NCI-H226 (cell line): Measurements from ENCODE around the gene CHMP5.
A peak's percentile ranks its signal among the peaks of the same experiment; 100 is the strongest.
"Not testable (repeated sequence)": the region's sequence is repeated elsewhere in the genome, so short reads cannot be mapped to it uniquely, and the experiment has no call there.

Experiments used
- DNase-seq: peaks from one replicate; pipeline ENCODE4 v3.0.0-alpha.2; 2015

CHMP5 gene

DNA sequence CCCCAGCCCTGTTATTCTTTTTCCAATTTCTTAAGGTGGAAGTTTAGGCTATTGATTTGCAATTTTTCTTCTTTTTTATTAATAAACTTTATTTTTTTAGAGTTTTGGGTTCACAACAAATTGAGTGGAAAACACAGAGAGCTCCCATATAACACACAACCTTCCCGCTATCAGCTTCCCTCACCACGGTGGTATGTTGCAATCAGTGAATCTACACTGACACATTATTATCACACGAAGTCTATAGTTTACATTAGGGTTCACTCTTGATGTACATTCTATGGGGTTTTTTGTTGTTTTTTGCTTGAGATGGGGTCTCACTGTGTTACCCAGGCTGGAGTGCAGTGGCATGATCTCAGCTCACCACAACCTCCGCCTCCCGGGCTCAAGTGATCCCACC lies 20.7 kb downstream of the CHMP5 start:
- no peak for DNase-seq

DNA sequence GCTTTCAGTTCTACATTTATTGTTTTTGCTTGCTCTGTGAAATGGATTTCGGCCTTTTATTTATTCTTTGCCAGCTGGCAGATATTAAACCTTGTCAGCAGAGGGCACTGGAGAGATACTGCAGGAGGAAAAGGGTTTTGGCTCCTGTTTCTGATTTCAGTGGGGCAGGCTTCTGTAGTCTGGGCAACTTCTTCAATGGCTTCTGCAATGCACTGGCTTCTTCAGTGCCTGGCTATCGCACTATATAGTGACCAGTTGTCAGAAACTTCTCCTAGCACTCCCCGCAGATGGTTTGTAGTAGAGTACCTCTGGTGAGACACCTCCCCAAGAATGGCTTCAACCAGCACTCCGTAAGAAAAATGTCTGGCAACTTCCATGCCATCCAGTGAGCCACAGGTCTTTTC lies 22.2 kb downstream of the CHMP5 start:
- peak; percentile 18 for DNase-seq

GRCh38 chr9:33288235-33288634 lies 23.4 kb downstream of the CHMP5 start:
- DNase-seq, result no peak

DNA sequence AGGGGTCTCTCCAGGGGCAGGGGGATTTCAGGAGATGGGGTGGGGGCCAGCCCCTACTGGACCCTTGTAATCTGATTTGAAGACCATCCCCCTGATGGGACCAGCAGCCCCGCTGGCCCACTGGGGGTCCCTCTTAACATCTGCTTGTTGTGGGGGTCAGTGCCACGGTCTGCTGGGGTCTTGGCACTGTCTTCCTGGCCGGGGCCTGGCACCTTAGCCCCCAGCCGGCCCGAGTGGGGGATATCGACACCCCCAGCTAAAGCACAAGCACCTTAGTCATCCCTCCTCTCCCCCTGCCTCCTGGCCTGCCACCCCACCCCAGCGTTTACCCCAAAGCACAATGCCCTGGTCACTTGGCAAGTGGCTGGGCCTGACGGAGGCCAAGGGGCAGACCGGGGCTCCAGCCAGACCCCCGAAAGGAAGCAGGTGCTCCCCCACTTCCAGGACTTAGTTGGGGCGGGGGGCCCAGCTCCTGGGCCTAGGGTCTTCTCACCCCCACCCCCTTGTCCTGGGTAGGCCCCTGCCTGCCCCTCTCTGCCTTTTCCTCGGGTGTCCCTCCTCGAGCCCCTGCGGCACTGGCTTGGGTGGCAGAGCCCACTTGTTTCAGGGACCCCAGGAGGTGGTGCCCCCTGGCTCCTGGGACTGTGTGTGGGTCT lies 24.1 kb downstream of the CHMP5 start:
- no peak for DNase-seq

- DNase-seq, result no peak
These were observed 24.6 kb downstream of the CHMP5 start for GRCh38 chr9:33289496-33289895.

DNA sequence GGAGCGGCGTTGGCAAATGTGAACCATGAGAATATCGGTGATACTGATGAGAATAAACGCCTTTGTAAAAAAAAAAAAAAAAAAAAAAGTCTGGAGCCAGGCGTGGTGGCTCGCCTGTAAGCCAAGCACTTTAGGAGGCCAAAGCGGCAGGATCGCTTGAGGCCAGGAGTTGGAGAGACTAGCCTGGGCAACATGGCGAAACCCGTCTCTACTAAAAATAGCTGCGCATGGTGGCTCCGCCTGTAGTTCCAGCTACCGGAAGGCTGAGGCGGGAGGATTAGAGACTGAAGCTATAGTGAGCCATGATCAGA lies 25.0 kb downstream of the CHMP5 start:
- DNase-seq, result no peak

DNA sequence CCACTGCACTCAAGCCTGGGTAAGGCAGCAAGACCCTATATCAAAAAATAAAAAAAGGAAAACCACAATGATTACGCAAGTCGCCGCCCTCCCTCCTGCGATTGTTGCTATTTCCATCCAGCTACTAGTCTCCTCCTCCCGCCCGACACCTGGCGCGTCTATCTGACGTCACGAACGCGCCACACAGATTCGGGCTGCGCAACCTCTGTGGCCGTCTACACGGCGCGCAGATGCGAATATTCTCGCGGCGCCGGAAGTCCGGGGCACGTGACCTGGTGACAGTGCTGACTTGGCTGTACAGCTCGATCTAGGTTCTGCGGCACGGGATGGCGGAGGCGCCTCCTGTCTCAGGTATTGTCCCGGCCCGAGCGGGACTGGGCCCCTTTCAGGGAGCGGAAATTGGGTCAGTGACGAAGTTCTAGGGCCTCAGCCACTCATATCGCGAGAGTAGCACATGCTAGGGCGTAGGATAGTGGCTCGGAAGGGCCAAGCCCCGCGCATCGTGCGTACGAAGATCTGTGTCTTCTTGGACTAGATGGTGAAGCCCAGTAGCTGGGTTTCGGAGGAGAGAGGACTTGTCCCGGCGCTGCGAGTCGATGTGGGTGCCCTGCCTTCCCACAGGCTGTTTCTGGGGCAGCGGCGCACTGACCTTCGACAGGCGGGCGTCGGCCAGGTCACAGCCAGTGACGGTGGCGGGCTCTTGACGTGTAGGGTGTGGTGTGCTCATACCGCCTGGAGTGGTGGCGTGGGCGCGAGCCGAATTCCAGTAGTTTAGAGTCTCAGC lies 25.6 kb downstream of the CHMP5 start, which contains the start of gene NFX1:
Gene NFX1, plus strand, starts transcription at position 270 of the 784 bp plus-strand sequence. Its CDS starts 57 bp downstream, at position 327.
- DNase-seq, result peak; percentile 86

GRCh38 chr9:33291031-33291397 lies 26.2 kb downstream of the CHMP5 start:
- DNase-seq, result no peak

GRCh38 chr9:33291901-33292300 lies 27.1 kb downstream of the CHMP5 start:
- no peak for DNase-seq

DNA sequence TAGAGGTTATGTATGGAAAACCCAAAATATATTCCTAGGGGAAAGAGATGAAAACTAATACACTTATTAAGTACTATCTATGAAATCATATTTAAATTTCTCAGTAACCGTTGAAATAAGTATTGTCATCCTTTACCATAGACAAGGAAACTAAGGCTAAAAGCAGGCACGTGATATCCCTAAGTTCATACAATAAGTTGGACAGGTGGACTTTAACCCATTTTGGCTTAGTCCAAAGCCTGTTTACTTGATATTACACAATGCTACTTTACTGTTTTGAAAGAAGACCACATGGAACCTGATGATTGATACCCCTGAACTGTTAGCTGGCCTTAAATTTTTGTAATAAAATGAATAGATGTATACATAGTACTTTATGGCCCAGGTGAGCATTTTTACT lies 28.9 kb downstream of the CHMP5 start:
- DNase-seq, result no peak

DNA sequence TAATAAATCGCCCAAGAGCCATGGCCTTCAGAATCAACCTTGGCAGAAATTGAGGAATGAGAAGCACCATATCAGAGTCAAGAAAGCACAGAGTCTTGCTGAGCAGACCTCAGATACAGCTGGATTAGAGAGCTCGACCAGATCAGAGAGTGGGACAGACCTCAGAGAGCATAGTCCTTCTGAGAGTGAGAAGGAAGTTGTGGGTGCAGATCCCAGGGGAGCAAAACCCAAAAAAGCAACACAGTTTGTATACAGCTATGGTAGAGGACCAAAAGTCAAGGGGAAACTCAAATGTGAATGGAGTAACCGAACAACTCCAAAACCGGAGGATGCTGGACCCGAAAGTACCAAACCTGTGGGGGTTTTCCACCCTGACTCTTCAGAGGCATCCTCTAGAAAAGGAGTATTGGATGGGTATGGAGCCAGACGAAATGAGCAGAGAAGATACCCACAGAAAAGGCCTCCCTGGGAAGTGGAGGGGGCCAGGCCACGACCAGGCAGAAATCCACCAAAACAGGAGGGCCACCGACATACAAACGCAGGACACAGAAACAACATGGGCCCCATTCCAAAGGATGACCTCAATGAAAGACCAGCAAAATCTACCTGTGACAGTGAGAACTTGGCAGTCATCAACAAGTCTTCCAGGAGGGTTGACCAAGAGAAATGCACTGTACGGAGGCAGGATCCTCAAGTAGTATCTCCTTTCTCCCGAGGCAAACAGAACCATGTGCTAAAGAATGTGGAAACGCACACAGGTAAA lies 30.0 kb downstream of the CHMP5 start:
- DNase-seq, result no peak

DNA sequence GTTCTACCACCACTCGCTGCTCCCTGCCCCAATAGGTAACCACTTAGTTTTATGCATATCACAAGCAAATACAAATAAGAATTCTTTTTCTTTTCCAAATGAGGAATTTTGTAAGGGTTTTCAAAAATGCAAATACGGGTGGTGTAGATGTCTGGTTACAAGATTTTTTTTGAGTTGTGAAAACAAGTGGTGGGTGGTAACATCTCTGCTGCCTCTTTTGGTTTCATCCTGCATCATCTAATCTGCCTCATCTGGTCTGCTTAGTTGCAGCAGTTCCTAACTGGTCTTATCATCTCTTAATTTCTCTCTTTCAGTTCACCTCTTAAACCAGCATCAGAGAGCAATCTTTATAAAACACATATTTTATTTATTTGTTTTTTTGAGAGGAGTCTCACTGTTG lies 30.7 kb downstream of the CHMP5 start:
- DNase-seq, result no peak

GRCh38 chr9:33297432-33297831 lies 32.6 kb downstream of the CHMP5 start:
- no peak for DNase-seq

DNA sequence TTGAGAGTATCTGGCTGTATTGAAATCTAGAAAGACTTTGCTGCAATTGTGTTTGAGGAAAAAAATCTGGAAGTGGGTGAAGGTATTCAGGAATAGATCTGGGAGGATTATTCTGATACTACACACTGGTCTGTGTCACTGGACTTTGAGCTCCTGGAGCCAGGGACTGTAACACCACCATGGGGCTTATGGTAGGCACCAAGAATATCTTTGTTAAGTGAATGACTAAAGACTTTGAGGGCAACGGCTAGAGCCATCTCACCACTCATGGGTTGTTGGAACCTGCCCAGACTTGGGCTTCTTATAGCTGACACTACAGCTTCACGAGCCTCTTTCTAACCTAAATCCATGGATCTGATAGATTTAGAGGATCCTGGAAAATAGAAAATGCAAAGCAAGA lies 35.7 kb downstream of the CHMP5 start:
- no peak for DNase-seq

- DNase-seq, result no peak
These were observed 39.5 kb downstream of the CHMP5 start for GRCh38 chr9:33304362-33304761.

GRCh38 chr9:33306037-33306436 lies 41.2 kb downstream of the CHMP5 start:
- DNase-seq, result no peak

DNA sequence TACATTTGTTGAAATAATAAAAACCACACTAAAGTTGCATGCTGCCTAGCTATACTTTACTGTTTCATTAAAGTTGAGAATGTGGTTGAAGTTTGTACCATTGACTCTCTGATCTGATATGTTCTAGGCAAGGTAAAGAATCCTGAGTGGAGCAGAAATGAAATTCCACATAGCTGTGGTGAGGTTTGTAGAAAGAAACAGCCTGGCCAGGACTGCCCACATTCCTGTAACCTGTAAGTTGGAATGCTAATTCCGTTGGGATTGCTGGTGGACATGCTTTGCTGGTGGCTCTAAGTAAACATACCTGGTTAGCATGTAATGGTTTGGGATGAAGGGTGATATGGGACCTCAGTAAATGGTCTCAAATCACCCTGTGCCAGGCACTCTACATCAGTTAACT lies 42.2 kb downstream of the CHMP5 start:
- DNase-seq, result no peak

- no peak for DNase-seq
These were observed 45.1 kb downstream of the CHMP5 start for GRCh38 chr9:33309903-33310302.

DNA sequence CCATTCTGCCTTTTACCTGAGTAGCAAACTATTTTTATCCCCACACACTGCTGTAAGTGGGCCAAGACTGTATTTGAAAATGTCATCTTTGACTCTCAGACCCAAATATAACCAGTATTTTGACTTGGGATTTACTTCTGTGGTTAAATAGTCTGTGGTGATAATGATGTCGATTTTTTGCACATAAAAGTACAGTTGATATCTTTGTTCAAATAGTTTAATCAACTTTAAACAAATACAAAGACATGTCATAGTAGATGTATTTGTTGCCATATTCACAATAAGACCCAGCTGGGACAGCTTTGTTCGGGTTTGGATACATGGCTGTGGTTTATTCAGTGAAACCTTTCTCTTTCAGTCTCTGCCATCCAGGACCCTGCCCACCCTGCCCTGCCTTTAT lies 45.9 kb downstream of the CHMP5 start:
- DNase-seq, result no peak

GRCh38 chr9:33311953-33312352 lies 47.1 kb downstream of the CHMP5 start:
- no peak for DNase-seq

GRCh38 chr9:33315371-33315770 lies 50.5 kb downstream of the CHMP5 start:
- DNase-seq, result no peak

DNA sequence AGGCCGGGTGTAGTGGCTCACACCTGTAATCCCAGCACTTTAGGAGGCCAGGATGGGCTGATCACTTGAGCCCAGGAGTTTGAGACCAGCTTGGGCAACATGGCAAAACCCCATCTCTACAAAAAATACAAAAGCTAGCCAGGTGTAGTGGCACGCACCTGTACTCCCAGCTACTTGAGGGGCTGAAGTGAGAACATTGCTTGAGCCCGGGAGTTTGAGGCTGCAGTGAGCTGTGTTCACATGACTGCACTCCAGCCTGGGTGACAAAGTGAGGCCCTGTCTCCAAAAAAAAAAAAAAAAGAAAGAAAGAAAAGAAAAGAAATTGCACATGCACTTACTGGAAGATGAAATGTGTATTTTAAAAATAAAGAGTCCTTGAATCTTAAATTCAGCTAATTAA lies 52.3 kb downstream of the CHMP5 start:
- not testable (repeated sequence) for DNase-seq

GRCh38 chr9:33318225-33318624 lies 53.4 kb downstream of the CHMP5 start:
- DNase-seq, result no peak

DNA sequence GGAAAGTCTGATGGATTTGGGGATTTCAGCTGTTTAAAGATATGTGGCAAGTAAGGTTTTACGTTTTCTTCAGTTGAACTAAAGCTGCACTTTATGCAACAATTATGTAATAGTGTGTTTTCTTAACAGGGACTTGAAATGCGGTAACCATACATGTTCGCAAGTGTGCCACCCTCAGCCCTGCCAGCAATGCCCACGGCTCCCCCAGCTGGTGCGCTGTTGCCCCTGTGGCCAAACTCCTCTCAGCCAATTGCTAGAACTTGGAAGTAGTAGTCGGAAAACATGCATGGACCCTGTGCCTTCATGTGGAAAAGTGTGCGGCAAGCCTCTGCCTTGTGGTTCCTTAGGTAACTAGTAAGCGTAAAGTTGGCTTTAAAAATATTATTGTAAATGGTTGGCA lies 53.9 kb downstream of the CHMP5 start:
- no peak for DNase-seq
